Parathyroid adenoma (tissue), 2 donors: Measurements from ENCODE around the gene SVIL.

Source experiments
- H2AFZ ChIP-seq: fragments of 300-600 bp; sonication (generic); one replicate; pipeline ENCODE4 v1.7.0; 2017; ENCODE audit warnings: antibody characterized with exemption, mild to moderate bottlenecking
- H3K27ac ChIP-seq: fragments of 300-600 bp; sonication (generic); one replicate; pipeline ENCODE4 v1.7.0; 2017
- H3K27me3 ChIP-seq: fragments of 300-600 bp; sonication (generic); one replicate; pipeline ENCODE4 v1.7.0; 2017; ENCODE audit warnings: low read length; ENCODE audit not compliant: control insufficient read depth, insufficient read depth
- H3K36me3 ChIP-seq: fragments of 300-600 bp; sonication (generic); one replicate; pipeline ENCODE4 v1.7.0; 2017; ENCODE audit warnings: low read length; ENCODE audit not compliant: control insufficient read depth, insufficient read depth
- H3K4me1 ChIP-seq: fragments of 300-600 bp; sonication (generic); one replicate; pipeline ENCODE4 v1.7.0; 2017; ENCODE audit warnings: control low read depth
- H3K4me2 ChIP-seq: fragments of 300-600 bp; sonication (generic); one replicate; pipeline ENCODE4 v1.7.0; 2017; ENCODE audit warnings: low read length
- H3K4me3 ChIP-seq: fragments of 300-600 bp; sonication (generic); one replicate; pipeline ENCODE4 v1.7.0; 2017; ENCODE audit warnings: low read depth, low read length
- H3K79me2 ChIP-seq: fragments of 300-600 bp; sonication (generic); one replicate; pipeline ENCODE4 v1.7.0; 2017; ENCODE audit warnings: control low read depth
- H3K9ac ChIP-seq: fragments of 300-600 bp; sonication (generic); one replicate; pipeline ENCODE4 v1.7.0; 2017; ENCODE audit warnings: mild to moderate bottlenecking
- H3K9me3 ChIP-seq: fragments of 300-600 bp; sonication (generic); one replicate; pipeline ENCODE4 v1.7.0; 2017; ENCODE audit warnings: low read length; ENCODE audit not compliant: control insufficient read depth
- TF ChIP-seq, protein P1 (sequence below): fragments of 300-600 bp; sonication (generic); IDR thresholded peaks from one replicate; pipeline ENCODE4 v1.7.0; 2017; ENCODE audit warnings: antibody characterized with exemption, mild to moderate bottlenecking
- donor health status: primary hyperparathyroidism.

The SVIL gene

GRCh38 chr10:29532256-29532878 is 102.4 kb downstream of the SVIL start:
- no peak overlapping the region for H3K4me3 ChIP-seq
- H3K9ac ChIP-seq = no peak overlapping the region
- H2AFZ ChIP-seq = no peak overlapping the region
- H3K4me2 ChIP-seq = no peak overlapping the region
- no peaks in the 10 kb centered on the region for H3K36me3 ChIP-seq
- no peak overlapping the region for H3K27ac ChIP-seq
- TF ChIP-seq, protein P1, sequence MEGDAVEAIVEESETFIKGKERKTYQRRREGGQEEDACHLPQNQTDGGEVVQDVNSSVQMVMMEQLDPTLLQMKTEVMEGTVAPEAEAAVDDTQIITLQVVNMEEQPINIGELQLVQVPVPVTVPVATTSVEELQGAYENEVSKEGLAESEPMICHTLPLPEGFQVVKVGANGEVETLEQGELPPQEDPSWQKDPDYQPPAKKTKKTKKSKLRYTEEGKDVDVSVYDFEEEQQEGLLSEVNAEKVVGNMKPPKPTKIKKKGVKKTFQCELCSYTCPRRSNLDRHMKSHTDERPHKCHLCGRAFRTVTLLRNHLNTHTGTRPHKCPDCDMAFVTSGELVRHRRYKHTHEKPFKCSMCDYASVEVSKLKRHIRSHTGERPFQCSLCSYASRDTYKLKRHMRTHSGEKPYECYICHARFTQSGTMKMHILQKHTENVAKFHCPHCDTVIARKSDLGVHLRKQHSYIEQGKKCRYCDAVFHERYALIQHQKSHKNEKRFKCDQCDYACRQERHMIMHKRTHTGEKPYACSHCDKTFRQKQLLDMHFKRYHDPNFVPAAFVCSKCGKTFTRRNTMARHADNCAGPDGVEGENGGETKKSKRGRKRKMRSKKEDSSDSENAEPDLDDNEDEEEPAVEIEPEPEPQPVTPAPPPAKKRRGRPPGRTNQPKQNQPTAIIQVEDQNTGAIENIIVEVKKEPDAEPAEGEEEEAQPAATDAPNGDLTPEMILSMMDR = no peak
- H3K27me3 ChIP-seq = no peaks in the 10 kb centered on the region
- no peaks in the 10 kb centered on the region for H3K9me3 ChIP-seq
- peaks cover 13% of the 10 kb centered on the region for H3K4me1 ChIP-seq
- no peaks in the 10 kb centered on the region for H3K79me2 ChIP-seq

DNA sequence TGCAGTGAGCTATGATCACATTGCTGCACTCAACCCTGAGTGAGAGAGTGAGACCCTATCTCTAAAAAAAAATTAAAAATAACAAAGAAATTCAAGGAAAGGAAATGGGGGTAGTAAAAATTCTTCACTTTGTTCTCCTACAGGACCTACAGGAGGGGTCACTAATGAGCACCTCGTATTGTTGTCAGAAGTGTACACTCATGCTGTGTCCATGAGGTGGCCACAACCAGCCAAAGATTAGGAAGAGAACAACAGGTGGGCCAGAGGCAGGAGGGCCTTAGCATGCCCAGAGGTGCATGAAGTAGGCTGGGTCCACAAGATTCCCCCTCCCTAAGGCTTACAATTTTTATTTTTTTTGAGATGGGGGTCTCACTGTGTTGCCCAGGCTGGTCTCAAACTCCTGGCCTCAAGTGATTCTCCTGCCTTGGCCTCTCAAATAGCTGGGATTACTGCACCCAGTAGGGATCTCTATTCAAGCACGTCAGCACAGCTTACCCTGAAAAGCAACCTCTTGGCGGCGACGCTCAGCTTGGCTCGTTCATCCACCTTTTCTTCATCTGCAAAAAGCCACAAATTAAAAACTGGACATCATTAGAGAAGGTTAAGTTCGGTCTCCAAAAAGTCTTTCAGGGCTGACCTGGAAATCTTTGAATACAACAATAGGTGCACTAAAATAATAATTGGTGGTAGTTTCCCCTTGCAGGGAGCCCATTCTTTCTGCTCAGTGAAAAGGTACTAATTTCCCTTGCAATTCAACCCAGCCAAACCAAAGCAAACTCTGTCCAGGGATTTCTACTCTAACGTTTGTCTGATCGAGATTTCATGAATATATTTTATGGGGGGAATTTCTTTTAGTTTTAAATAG is 104.4 kb downstream of the SVIL start:
- Histone ChIP-seq H3K9me3 (no peaks in the 10 kb centered on the region), H3K4me1 (peaks cover 4% of the 10 kb centered on the region), H3K9ac (no peak overlapping the region), H3K4me3 (no peak overlapping the region), H3K79me2 (no peaks in the 10 kb centered on the region), H3K27ac (no peak overlapping the region), H3K27me3 (no peaks in the 10 kb centered on the region), H3K36me3 (no peaks in the 10 kb centered on the region), H2AFZ (no peak overlapping the region), H3K4me2 (no peak overlapping the region)
- TF ChIP-seq, protein P1 = no peak

- H3K4me1 ChIP-seq = peaks cover 3% of the 10 kb centered on the region
- no peak overlapping the region for H3K27ac ChIP-seq
Observed at GRCh38 chr10:29529146-29529545, 105.6 kb downstream of the SVIL start.

DNA sequence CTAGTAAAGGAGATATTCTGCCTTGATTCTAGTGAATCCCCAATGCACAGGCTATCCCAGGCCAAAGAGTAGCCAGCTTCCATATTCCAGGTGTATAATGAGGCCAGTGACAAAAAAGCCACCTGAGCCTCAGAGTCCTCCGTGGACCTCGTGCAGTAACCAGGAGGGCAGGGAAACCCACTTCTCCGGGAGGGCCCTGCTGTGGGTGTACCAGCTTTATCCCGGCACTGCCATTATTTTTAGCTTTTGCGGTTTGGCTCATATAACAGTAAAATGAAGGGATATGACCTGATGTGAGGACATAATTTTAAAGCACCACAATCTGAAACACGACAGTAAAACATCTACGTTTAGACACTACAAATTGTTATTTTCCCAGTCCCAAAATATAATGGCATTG is 109.0 kb downstream of the SVIL start:
- H3K27me3 ChIP-seq = no peaks in the 10 kb centered on the region
- no peak overlapping the region for H3K4me3 ChIP-seq
- no peak overlapping the region for H3K9ac ChIP-seq
- H3K36me3 ChIP-seq = no peaks in the 10 kb centered on the region
- H3K27ac ChIP-seq = no peak overlapping the region
- no peaks in the 10 kb centered on the region for H3K9me3 ChIP-seq
- peaks cover 3% of the 10 kb centered on the region for H3K4me1 ChIP-seq
- no peak overlapping the region for H2AFZ ChIP-seq
- TF ChIP-seq, protein P1 = no peak
- no peak overlapping the region for H3K4me2 ChIP-seq
- H3K79me2 ChIP-seq = no peaks in the 10 kb centered on the region

More at GRCh38 chr10:29529146-29529545, 105.6 kb downstream of the SVIL start:
- H3K9ac ChIP-seq = no peak overlapping the region
- H2AFZ ChIP-seq = no peak overlapping the region
- H3K79me2 ChIP-seq = no peaks in the 10 kb centered on the region
- H3K4me3 ChIP-seq = no peak overlapping the region
- no peaks in the 10 kb centered on the region for H3K36me3 ChIP-seq
- TF ChIP-seq, protein P1 = no peak
- no peak overlapping the region for H3K4me2 ChIP-seq
- no peaks in the 10 kb centered on the region for H3K27me3 ChIP-seq
- no peaks in the 10 kb centered on the region for H3K9me3 ChIP-seq
